Cerebellar cortex (tissue), 1 donor: ENCODE data around the gene PROM2.

Experiments used
- DNase-seq: peaks from one replicate; pipeline ENCODE4 v3.0.0-alpha.2; 2015; ENCODE audit warnings: low spot score

PROM2 gene

DNA sequence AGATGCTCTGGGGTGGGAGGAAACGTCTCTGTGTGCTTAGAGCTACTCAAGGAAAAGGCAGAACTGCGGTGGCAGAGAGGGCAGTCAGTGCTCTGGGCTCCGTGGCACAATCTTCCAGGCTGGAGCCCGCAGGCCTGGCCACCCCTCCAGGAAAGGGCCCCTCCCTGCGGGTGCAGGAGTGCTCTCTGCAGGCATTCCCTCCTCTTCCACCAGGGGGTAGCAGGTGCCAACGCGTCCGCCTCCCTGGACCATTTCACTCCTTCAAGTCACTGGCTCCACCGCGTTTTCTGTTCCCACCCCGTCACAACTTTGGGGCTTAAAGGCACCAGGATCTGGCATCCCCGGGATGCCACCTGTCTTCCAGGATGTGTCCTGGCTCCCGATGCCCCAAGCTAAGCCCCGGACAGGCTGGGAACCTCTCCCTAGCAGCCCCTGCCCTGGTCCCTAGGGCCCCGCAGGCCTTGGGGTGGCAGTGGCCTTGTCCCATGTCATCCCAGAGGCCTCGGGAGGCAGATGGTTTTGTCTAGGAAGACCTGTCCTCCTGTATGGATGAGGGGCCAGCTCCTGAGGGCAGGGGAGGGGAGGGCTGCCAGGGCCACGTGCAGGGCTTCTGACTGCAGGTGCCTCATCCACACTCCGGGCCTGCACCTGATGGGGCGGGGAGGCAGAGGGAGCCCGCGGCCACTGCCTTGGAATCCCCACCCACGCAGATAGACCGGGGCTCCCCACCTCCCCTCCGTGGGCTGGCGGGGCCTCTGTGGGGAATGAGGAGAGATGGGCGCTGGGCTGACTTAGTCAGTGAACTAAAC lies 49.3 kb downstream of the PROM2 start:
- peak; percentile 24 for DNase-seq

DNA sequence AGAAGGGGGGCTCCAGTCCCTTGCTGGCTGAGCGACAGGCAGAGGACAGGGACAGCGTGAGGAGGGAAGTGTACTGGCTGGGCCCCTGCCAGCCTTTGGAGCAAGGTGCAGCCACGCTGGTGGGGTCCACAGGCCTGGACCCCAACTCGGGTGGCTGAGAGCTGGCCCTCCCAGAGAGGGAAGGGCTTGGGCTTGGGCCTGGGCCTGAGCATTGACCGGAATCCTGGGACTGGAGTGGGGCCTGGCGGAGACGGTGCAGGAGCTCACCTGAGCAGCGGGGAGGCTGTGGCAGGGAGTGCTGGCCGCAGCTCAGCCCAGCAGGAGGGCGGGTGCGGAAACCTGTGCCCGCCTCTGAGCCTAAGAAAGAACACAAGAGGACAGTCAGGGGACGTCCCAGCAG lies 50.8 kb downstream of the PROM2 start:
- DNase-seq: no peak

DNA sequence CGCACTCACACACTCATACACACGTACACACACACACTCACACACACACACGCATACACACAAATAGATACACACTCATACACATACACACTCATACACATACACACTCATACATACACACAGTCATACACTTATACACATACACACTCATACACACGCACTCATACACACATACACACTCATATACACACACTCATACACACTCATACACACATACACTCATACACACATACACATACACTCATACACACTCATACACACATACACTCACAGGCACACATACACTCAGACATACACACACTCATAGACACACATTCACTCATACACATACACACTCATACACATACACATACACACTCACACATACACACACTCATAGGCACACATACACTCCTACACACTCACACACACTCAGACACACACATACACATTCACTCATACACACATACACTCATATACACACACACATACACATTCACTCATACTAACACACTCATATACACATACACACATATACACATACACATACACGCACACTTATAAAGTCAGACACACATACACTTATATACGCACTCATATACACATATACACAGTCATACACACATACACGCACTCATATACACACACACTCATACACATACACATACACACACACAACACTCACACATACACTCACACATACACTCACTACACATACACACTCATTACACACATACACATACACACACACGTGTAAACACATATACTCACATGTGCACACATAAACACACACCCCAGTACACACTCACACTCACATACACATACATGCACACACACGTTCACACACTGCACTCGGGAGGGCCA lies 51.6 kb downstream of the PROM2 start:
- no peak for DNase-seq

DNA sequence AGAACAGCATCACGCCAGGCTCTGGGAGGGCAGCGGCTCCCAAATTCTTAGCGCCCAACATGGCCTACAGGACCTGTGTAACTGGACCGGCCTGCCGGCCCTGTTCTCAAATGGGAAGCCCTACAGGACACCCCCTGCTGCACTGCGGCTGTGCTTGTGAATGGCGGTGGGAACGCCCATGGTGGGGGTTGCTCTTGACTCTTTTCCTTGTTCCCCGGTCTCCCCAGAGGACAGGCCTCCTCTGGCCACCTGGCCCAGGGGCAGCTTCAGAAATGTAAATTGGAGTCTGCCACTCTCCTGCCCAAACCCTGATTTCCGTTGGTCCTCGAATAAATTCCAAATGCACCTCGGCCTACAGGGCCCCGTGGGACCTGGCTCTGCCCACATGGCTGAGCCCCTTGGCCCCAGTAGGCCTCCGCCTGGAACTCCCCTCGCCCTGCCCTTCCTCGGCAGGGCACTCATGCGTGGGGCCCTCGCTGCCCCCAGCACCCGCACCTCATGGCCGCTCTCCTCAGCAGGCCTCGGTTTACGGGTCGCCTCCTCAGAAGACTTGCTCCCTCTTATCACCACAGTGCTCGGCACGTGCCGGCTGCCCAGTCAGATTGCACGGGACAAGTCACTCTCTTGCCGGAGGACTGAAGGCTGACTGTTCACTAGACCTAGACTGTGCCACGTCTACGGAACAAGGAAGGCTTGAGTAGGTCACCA lies 52.3 kb downstream of the PROM2 start:
- no peak for DNase-seq

DNA sequence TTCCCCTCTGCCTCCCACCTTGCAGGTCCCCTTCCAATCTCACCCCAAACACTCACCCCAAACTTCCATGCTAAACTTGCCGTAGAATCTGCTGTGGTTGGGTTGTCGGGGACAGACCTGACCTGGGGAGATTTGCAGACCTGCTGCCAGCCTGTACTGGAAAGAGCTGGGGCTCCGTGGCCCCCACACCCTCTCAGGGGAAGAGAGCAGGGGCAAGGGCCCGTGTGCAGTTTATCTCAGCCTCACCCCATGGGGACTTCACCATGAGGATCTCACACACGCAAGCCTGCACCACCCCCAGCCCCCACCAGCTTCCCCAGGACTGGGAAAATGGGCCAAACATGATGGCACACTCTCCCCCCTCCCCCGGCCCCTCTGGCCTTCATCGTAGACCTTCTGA lies 53.6 kb downstream of the PROM2 start:
- DNase-seq: no peak

DNA sequence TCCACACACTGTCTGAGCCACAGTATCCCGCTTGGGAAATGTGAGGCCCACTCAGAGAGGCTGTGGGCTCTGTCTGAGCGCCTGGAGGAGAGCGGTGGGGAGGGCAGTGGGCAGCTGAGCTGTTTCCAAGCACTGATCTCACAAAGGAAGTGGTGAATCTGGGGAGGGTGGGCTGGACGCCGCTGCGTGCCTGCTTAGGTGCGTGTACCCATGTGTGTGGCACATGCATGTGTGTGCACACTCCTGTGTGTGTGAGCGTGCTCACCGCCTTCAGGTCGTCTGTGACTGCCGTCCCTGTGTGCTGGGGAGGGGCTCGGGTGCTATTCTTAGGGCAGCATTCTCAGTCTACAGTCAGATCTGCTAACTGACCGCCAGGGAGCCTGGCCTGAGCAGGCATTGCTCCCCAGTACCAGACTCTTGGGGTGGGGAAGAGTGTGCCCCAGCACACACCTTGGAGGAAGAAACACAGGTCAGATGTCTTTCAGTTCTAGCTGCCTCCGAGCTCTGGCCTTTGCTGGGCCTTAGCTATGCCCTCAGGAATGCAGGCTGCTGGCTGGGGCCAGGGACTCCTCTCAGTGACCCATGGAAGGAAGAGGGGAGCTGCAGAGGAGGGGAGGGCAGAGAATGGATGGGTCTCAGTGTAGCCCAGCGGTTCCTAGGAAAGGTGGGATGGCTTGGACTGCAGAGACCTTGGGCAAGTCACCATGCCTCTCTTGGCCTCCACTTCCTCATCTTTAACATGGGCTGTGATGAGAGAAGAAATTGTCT lies 54.3 kb downstream of the PROM2 start:
- DNase-seq: no peak

DNA sequence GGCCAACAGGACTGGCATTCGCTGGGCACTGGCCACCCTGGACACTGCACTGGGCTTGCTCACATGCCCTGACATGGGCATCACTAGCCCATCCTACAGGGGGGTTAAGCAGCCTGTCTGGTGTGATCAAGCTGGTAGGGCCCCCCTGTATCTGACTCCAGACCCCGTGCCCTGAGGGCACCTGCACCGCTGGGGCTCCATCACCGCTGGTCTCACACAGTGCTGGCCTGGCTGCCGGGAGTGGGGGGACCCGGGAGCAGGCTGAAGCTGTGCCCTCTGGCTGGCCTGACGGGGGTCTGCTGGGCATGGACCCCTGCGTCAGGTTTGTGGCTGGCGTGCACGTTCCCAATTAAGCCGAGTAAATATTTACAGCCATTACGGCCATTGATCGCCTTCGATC lies 55.2 kb downstream of the PROM2 start:
- no peak for DNase-seq

DNA sequence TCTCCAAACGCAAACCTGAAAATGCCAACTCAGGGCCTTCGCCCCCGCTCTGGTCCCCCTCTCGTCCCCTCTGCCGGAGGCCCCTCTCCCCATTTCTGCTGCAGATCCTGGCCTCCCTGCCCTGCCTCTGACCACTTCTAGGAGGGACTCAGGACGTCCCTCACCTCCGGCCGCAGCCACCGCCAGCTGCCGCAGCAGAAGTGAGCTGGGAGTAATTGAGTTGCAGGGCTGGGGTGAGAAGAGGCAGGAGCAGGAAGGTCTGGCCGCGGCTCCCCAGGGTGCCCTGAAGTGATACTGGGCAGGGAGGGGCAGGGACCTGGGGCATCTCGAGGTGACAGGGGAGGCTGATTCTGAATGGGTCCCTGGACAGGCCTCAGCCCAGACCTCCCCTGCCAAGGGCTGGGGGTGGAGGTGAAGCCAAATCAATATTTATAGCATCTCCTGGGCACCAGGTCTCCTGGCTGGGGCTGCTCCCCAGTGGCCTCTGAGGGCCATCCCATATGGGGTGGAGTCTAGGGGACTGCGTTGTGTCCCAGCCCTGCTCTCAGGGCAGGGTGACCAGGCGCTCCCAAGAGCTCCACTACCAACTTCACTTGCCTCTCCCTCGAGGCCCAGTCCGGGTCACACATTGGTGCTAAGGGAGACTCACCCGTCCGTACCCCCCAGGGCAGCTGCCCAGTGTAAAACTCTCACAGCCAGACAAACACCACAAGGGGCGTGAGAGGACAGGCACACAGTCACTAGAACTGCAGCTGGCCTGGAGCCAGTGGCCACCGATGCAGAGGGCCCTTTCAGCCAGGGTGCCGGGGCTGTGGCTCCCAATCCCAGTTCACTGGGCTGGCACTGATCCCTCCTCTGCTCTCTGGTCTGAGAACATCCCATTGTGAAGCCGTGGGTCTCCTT lies 55.9 kb downstream of the PROM2 start:
- no peak for DNase-seq

DNA sequence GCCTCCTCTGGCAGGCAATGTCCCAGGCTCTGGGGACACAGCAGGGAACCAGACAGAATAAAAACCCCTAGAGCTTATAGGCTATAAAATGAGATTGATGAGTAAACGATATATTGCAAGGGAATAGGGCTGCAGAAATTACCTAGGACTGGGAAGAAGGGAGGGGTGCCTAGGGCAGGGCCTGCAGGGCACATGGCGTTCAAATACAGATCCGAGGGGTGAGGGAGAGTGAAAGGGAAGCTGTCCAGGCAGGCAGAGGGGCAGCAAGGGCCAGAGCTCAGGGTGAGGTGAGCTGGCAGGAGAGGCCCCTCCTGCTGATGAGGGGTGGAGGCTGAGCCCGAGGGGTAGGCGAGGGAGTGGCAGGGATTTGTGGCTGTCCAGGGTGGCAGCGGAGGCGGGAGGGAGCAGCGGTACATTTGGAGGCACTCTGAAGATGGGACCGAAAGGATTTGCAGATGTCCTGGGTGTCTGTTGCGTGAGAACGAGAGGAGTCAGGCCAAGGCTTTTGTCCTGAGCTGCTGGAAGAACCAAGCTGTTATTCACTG lies 56.6 kb downstream of the PROM2 start:
- DNase-seq: no peak

DNA sequence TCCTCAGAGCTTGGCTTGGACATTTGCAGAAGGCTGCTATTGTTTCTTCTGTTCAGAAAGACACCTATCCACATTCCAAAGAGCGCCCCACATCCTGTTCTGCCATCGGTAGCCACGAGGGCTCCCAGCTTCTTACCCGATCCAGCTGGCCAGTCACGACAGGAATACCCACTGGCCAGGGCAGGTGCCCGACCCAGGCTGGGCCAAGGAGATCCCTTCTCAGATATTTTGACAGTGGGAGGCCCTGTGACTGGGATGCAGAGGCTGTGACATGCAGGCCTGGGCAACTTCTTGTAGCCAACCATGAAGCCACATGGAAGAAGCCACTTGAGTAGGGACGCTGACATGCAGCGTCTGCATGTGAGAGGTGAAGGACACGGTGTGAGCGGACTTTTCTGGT lies 57.4 kb downstream of the PROM2 start:
- no peak for DNase-seq

DNA sequence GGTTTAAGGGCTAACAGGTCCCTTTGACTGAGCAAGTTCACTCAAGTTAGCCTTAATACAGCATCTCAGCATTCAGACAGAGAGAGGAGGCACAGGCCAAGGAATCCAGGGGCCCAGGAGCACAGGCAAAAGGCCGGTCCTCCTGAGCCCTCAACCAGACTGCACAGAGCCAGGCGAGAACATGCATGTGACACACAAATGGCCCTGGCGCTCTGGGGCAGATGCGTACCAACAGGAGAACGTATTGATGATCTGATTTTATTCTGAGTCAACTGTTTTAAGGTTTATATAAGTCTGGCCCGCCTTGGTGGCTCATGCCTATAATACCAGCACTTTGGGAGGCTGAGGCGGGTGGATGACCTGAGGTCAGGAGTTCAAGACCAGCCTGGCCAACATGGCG lies 57.8 kb downstream of the PROM2 start:
- DNase-seq: no peak

DNA sequence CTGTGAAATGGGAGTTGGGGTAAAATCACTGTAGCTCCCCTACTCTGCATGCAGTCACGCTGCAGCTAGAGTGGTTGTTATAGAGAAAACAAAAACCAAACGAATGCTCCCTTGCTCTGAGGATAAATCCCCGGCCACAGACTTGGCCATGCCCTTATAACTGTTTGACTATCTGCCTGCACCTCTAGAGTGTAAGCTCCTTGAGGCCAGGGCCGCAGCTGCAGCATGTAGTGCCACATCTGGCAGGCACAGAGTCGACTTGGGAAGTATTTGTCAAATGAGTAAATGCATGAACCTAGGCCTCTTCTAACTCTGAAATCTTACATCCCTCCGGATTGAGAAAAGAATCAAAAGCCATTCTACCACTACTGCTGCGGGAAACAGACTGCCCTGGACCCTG lies 58.8 kb downstream of the PROM2 start:
- DNase-seq: no peak

DNA sequence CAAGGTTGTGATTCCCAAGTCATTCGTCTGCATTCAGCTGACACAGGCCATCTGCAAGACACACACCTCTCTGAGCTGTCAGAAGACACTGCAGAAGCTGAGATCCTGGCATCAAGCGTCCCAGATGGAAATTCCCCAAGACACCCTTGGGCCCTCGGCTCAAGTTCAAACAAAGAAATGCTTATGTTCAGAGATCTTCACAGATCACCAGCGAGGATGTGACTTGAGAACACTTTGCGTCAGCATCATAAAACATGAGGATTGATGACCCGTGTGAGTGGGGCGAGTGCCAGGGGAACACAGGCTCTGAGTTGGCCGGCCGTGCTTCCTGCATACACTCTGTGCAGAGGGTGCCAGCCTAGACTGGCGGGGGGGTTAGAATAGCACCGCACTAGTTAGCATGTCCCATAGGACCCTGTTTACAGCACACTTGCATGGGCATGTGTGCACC lies 59.7 kb downstream of the PROM2 start:
- no peak for DNase-seq

DNA sequence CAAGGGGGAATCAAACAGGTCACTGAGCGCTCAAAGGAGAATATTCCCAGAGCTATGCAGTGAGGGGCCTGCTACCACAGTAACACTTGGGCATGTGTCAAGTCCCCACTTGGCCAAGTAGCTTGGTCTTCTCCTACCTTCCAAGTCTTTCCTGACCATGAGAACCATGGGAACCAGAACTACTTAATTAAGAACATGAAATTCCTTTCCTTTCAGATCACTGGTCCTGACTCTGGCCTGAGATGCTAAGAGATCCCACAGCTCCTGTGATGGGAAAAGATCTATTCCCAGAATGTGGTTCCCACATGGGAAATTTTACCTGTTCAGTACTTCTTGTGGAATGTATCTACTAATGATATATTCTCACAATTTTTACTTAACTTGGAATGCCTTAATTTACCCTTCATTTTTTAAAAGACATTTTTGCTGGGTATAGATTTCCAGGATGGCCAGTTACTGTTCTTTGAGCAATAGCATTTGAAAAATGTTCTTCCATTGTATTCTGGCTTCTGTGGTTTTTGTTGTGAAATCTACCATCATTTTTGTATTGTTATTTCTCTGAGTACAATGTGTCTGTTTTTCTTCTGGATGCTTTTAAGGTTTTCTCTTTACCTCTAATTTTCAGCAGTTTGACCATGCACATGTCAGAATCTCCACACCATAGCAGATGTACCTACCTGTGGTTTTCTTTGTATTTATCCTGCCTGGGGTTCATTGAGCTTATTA lies 60.8 kb downstream of the PROM2 start:
- DNase-seq: no peak

DNA sequence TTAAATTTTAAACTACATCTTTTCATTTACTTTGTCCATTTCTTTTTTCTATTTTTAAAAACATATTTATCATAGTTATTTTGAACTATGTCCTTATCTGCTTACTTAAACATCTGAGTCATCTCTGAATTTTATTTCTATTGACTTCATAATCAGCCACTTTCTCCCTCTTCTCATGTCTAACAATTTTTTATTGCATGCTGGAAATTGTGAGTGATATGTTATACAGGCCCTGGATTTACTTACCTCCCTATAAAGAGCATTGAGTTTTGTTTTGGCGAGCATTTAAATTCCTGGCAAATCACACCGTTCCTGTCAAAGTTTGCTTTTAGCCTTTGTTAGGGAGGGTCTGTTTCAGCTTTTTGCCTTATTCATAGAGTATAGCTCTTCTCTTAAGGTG lies 62.2 kb downstream of the PROM2 start:
- DNase-seq: no peak

DNA sequence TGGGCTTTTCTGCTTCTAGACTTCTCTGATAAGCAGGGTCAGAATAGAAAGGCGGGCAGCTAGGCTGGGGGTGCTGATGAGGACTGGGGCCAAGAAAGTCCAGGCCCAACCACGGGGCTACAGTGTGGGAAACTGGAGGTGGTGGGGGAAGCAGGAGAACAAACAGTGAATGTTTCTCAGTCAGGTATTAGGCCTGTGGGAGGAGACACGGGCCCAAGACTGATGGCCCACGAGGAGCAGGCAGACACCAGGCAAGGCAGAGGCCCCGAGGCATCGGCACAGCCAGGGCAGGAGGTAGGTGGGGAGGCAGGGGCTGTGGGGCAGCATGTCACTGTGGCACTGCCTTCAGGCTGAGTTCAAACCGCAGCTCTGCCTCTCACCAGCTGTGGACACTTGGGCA lies 63.6 kb downstream of the PROM2 start:
- DNase-seq: no peak
